Measurements from ENCODE around the gene ZNF804A.
"Not testable (repeated sequence)": the region's sequence is repeated elsewhere in the genome, so short reads cannot be mapped to it uniquely, and the experiment has no call there.

The ZNF804A gene

GRCh38 chr2:184728411-184728810 is 130.1 kb downstream of the ZNF804A start:
- DNase-seq (ENCODE audit: low spot score), result no peak

- DNase-seq (ENCODE audit: low spot score), result no peak
Observed at GRCh38 chr2:184729581-184729980, 131.3 kb downstream of the ZNF804A start.

GRCh38 chr2:184730288-184730687 is 132.0 kb downstream of the ZNF804A start:
- no peak for DNase-seq (ENCODE audit: low spot score)

GRCh38 chr2:184734338-184734737 is 136.0 kb downstream of the ZNF804A start:
- no peak for DNase-seq (ENCODE audit: low spot score)

- no peak for DNase-seq (ENCODE audit: low spot score)
Observed at GRCh38 chr2:184735611-184736010, 137.3 kb downstream of the ZNF804A start.

GRCh38 chr2:184743096-184743495 is 144.8 kb downstream of the ZNF804A start:
- no peak for DNase-seq (ENCODE audit: low spot score)

- DNase-seq (ENCODE audit: low spot score), result no peak
Observed at GRCh38 chr2:184756161-184756560, 157.8 kb downstream of the ZNF804A start.

- DNase-seq (ENCODE audit: low spot score), result no peak
Observed at GRCh38 chr2:184756885-184757284, 158.6 kb downstream of the ZNF804A start.

GRCh38 chr2:184759557-184760255 is 161.4 kb downstream of the ZNF804A start:
- not testable (repeated sequence) for DNase-seq (ENCODE audit: low spot score)

- DNase-seq (ENCODE audit: low spot score), result no peak
Observed at GRCh38 chr2:184760931-184761330, 162.6 kb downstream of the ZNF804A start.

- no peak for DNase-seq (ENCODE audit: low spot score)
Observed at GRCh38 chr2:184765112-184765895, 167.0 kb downstream of the ZNF804A start.

- DNase-seq (ENCODE audit: low spot score), result no peak
Observed at GRCh38 chr2:184767059-184767458, 168.7 kb downstream of the ZNF804A start.

- no peak for DNase-seq (ENCODE audit: low spot score)
Observed at GRCh38 chr2:184769023-184769422, 170.7 kb downstream of the ZNF804A start.

- DNase-seq (ENCODE audit: low spot score), result no peak
Observed at GRCh38 chr2:184769686-184770085, 171.4 kb downstream of the ZNF804A start.

- DNase-seq (ENCODE audit: low spot score), result no peak
Observed at GRCh38 chr2:184779777-184780176, 181.4 kb downstream of the ZNF804A start.

- no peak for DNase-seq (ENCODE audit: low spot score)
Observed at GRCh38 chr2:184780384-184780783, 182.1 kb downstream of the ZNF804A start.

GRCh38 chr2:184780944-184781343 is 182.6 kb downstream of the ZNF804A start:
- DNase-seq (ENCODE audit: low spot score), result no peak

- DNase-seq (ENCODE audit: low spot score), result no peak
Observed at GRCh38 chr2:184783576-184783975, 185.2 kb downstream of the ZNF804A start.

GRCh38 chr2:184793176-184793575 is 194.8 kb downstream of the ZNF804A start:
- no peak for DNase-seq (ENCODE audit: low spot score)

- no peak for DNase-seq (ENCODE audit: low spot score)
Observed at GRCh38 chr2:184799379-184799778, 201.1 kb downstream of the ZNF804A start.

- DNase-seq (ENCODE audit: low spot score), result no peak
Observed at GRCh38 chr2:184814421-184814820, 216.1 kb downstream of the ZNF804A start.

GRCh38 chr2:184815824-184816223 is 217.5 kb downstream of the ZNF804A start:
- no peak for DNase-seq (ENCODE audit: low spot score)

- no peak for DNase-seq (ENCODE audit: low spot score)
Observed at GRCh38 chr2:184824597-184824996, 226.3 kb downstream of the ZNF804A start.

- no peak for DNase-seq (ENCODE audit: low spot score)
Observed at GRCh38 chr2:184830531-184830930, 232.2 kb downstream of the ZNF804A start.
